Osteoblast (primary cell): ENCODE measurements around the gene CEMIP2. TPM values are rescaled to one million over a fixed set of nuclear protein-coding genes. Genes with fewer than 3 reads are reported as not detected.

Experiments used
- DNase-seq: peaks from one replicate; pipeline ENCODE4 v3.0.0; 2011; ENCODE audit warnings: low spot score, mixed read lengths; ENCODE audit not compliant: insufficient read length; ENCODE audit errors: missing footprints
- H2AFZ ChIP-seq: 2 replicates; pipeline ENCODE4 v1.6.0; 2011; ENCODE audit warnings: mild to moderate bottlenecking, low read length
- H3K27ac ChIP-seq: 2 replicates; pipeline ENCODE4 v1.5.1; 2011; ENCODE audit warnings: mild to moderate bottlenecking, low read depth, low read length, moderate library complexity
- H3K27me3 ChIP-seq: 2 replicates; pipeline ENCODE4 v1.6.0; 2012; ENCODE audit warnings: mild to moderate bottlenecking, control low read depth, inconsistent platforms, low read length, moderate library complexity; ENCODE audit not compliant: insufficient read depth
- H3K36me3 ChIP-seq: 2 replicates; pipeline ENCODE4 v1.5.1; 2011; ENCODE audit warnings: mild to moderate bottlenecking, low read length, control low read depth, moderate library complexity; ENCODE audit not compliant: insufficient read depth
- H3K4me1 ChIP-seq: 2 replicates; pipeline ENCODE4 v1.5.1; 2011; ENCODE audit warnings: mild to moderate bottlenecking, low read length, control low read depth, moderate library complexity; ENCODE audit not compliant: insufficient read depth
- H3K4me2 ChIP-seq: 2 replicates; pipeline ENCODE4 v1.6.0; 2011; ENCODE audit warnings: mild to moderate bottlenecking, low read length; ENCODE audit not compliant: insufficient read depth
- H3K4me3 ChIP-seq: fragments of 200-600 bp; sonication (generic); 3 replicates; pipeline ENCODE4 v1.5.1; 2012; ENCODE audit warnings: mild to moderate bottlenecking, low read length, inconsistent platforms; ENCODE audit not compliant: insufficient read depth
- H3K79me2 ChIP-seq: 2 replicates; pipeline ENCODE4 v1.6.0; 2012; ENCODE audit warnings: mild to moderate bottlenecking, low read length, control low read depth, inconsistent platforms; ENCODE audit not compliant: insufficient read depth
- H3K9me3 ChIP-seq: 2 replicates; pipeline ENCODE4 v1.5.1; 2011; ENCODE audit warnings: low read depth, low read length, control low read depth
- H4K20me1 ChIP-seq: 2 replicates; pipeline ENCODE4 v1.6.0; 2012; ENCODE audit warnings: mild to moderate bottlenecking, low read length, control low read depth; ENCODE audit not compliant: insufficient read depth
- CTCF ChIP-seq: IDR thresholded peaks from 2 replicates; pipeline ENCODE4 v1.5.1; 2011; ENCODE audit warnings: mild to moderate bottlenecking, low read depth, low read length, moderate library complexity; ENCODE audit errors: extremely low read depth
- total RNA-seq: library from RNA; depleted of rRNA; stranded (reverse); fragments of >200 nt; gene quantifications from 2 replicates; pipeline ENCODE4 v1.2.3, GENCODE V29; 2012

CEMIP2 gene
- total RNA-seq, 1 donor, result 66.2 TPM

GRCh38 chr9:71746023-71746757 lies 22.1 kb downstream of the CEMIP2 start:
- TF ChIP-seq CTCF, result no peak
- no peak overlapping the region for H2AFZ ChIP-seq
- DNase-seq, result no peak

GRCh38 chr9:71744754-71745521 lies 23.4 kb downstream of the CEMIP2 start:
- Histone ChIP-seq H3K4me1 (peaks cover 39% of the 10 kb centered on the region), H3K36me3 (peaks cover 38% of the 10 kb centered on the region), H3K4me2 (no peak overlapping the region), H3K27ac (no peak overlapping the region), H2AFZ (no peak overlapping the region), H3K9me3 (no peaks in the 10 kb centered on the region), H3K79me2 (peaks cover 37% of the 10 kb centered on the region), H4K20me1 (peaks cover 7% of the 10 kb centered on the region), H3K4me3 (no peak overlapping the region), H3K27me3 (no peaks in the 10 kb centered on the region)
- no peak for TF ChIP-seq CTCF
- DNase-seq, result no peak

More at GRCh38 chr9:71746023-71746757, 22.1 kb downstream of the CEMIP2 start:
- Histone ChIP-seq H3K27me3 (no peaks in the 10 kb centered on the region), H3K4me3 (no peak overlapping the region), H3K9me3 (no peaks in the 10 kb centered on the region), H3K27ac (no peak overlapping the region), H3K36me3 (peaks cover 31% of the 10 kb centered on the region), H4K20me1 (peaks cover 7% of the 10 kb centered on the region), H3K4me1 (peaks cover 39% of the 10 kb centered on the region), H3K79me2 (peaks cover 39% of the 10 kb centered on the region), H3K4me2 (no peak overlapping the region)

GRCh38 chr9:71743882-71744281 lies 24.4 kb downstream of the CEMIP2 start:
- H3K27ac ChIP-seq, result no peak overlapping the region
- H3K79me2 ChIP-seq, result peaks cover 33% of the 10 kb centered on the region
- no peaks in the 10 kb centered on the region for H3K9me3 ChIP-seq
- H3K4me3 ChIP-seq, result no peak overlapping the region
- no peak overlapping the region for H3K4me2 ChIP-seq
- H3K4me1 ChIP-seq, result peaks cover 36% of the 10 kb centered on the region
- peaks cover 4% of the 10 kb centered on the region for H4K20me1 ChIP-seq
- no peak for DNase-seq
- no peak for TF ChIP-seq CTCF
- peaks cover 40% of the 10 kb centered on the region for H3K36me3 ChIP-seq
- no peak overlapping the region for H2AFZ ChIP-seq
- H3K27me3 ChIP-seq, result no peaks in the 10 kb centered on the region

- Histone ChIP-seq H3K79me2 (peaks cover 33% of the 10 kb centered on the region), H3K4me2 (peak overlapping the region; percentile 28), H3K9me3 (no peaks in the 10 kb centered on the region), H3K27ac (peak overlapping the region; percentile 26), H3K27me3 (no peaks in the 10 kb centered on the region), H4K20me1 (peaks cover 4% of the 10 kb centered on the region), H2AFZ (no peak overlapping the region), H3K36me3 (peaks cover 40% of the 10 kb centered on the region), H3K4me3 (no peak overlapping the region), H3K4me1 (peaks cover 31% of the 10 kb centered on the region)
- DNase-seq, result peak; percentile 78
- TF ChIP-seq CTCF, result no peak
Observed at GRCh38 chr9:71743217-71743705, 25.1 kb downstream of the CEMIP2 start.
